Ovary (tissue), 9 donors: ENCODE results near the gene DLAT. TPM values are rescaled to one million over a fixed set of nuclear protein-coding genes. Genes with fewer than 3 reads are reported as not detected.
"Not testable (repeated sequence)": the region's sequence is repeated elsewhere in the genome, so short reads cannot be mapped to it uniquely, and the experiment has no call there.

Experiments used
- DNase-seq, 5 donors: peaks; one replicate each; pipeline ENCODE4 v3.0.0-alpha.2; 2019 to 2020
- H3K27ac ChIP-seq, 2 donors: fragments of 200-600 bp; one replicate each; pipeline versions ENCODE4 v1.5.1 to v1.8.0; 2019 to 2022
- H3K27me3 ChIP-seq: fragments of 200-600 bp; one replicate; pipeline ENCODE4 v1.8.0; 2022
- H3K36me3 ChIP-seq: fragments of 200-600 bp; sonication (generic); one replicate; pipeline ENCODE4 v1.5.1; 2019
- H3K4me1 ChIP-seq: one replicate; pipeline ENCODE4 v1.8.1; 2013; ENCODE audit warnings: mild to moderate bottlenecking, moderate library complexity; ENCODE audit not compliant: insufficient read depth
- H3K4me3 ChIP-seq: fragments of 200-600 bp; sonication (generic); one replicate; pipeline ENCODE4 v1.5.1; 2017
- H3K9me3 ChIP-seq, 2 donors: fragments of 200-600 bp in 1 of 2; sonication (generic) in 1 of 2; one replicate each; pipeline versions ENCODE4 v1.5.1 to v1.8.1; 2013 to 2019; ENCODE audit warnings: mild to moderate bottlenecking in 1 of 2, moderate library complexity in 1 of 2
- CTCF ChIP-seq, 3 donors: fragments of 450-650 bp in 2 of 3; fragments of 200-600 bp in 1 of 3; IDR thresholded peaks; one replicate each; pipeline versions ENCODE4 v1.5.1 to v1.8.0; 2016 to 2022; ENCODE audit warnings: antibody characterized with exemption in 3 of 3, mild to moderate bottlenecking in 1 of 3
- EP300 ChIP-seq: sonication (generic); formaldehyde crosslinking; IDR thresholded peaks from one replicate; pipeline ENCODE4 v1.6.1; 2017; ENCODE audit warnings: antibody characterized with exemption
- POLR2A ChIP-seq: fragments of 450-650 bp; IDR thresholded peaks from one replicate; pipeline ENCODE4 v1.6.1; 2017; ENCODE audit warnings: antibody characterized with exemption, mild to moderate bottlenecking, moderate library complexity
- WGBS, 3 donors: extraction: QIAGEN DNeasy Blood & Tissue Kit in 1 of 3; methylation state at CpG; one replicate each; pipeline versions ENCODE4 v1.1.5 to v1.1.7; 2013 to 2017; 5-methylcytosine and 5-hydroxymethylcytosine counted together
- intact Hi-C, 4 donors: fragments of 100-400 bp; cut with DNase I; formaldehyde crosslinking; loops; one replicate each; pipeline versions ENCODE4 v1.11.0 to v1.15.1; 2022 to 2023
- polyA plus RNA-seq, 2 donors: library from polyadenylated mRNA; stranded (reverse); fragments of 200-250 nt in 1 of 2; fragments of 350-450 nt in 1 of 2; fragmentation: Illumina TruSeq in 1 of 2; extraction: RNeasy Lipid Tissue Mini Kit (QIAGEN cat#74804) in 1 of 2; gene quantifications; one replicate each; pipeline ENCODE4 v1.2.3, GENCODE V29; 2013 to 2014
- total RNA-seq, 7 donors: library from RNA; depleted of rRNA in 2 of 7; stranded (reverse); fragments of >200 nt in 2 of 7; fragmentation: NEBNext Ultra II Directional in 3 of 7; extraction: Animal tissue kit (Norgen Biotek cat#: 25700) in 3 of 7; gene quantifications; one replicate each; pipeline versions ENCODE4 v1.1.0 to v1.2.4, GENCODE V29; 2016 to 2023
- donor health status: DM: no; HTN: no; CAD: no; lungs with moderate emphysema.
- donor health status: DM: no; HTN: no; CAD: no.
- donor health status: Bipolar disorder and iron deficiency.
- donor health status: DM: yes; HTN: yes; CAD: no.
- donor health status: DM: no; HTN: no; CAD: no.
- donor health status: DM: yes; HTN: yes; CAD: no.

DLAT gene
- total and polyA plus RNA-seq, 9 donors, result 10.8 to 27.8 (median 19.9) TPM

- Histone ChIP-seq H3K4me1 (no peaks in the 10 kb centered on the region), H3K27me3 (no peaks in the 10 kb centered on the region), H3K36me3 (no peaks in the 10 kb centered on the region), H3K9me3 (no peaks in the 10 kb centered on the region), H3K4me3 (no peak overlapping the region), H3K27ac (no peak overlapping the region)
- no peak for TF ChIP-seq POLR2A
- no peak for TF ChIP-seq CTCF (IDR thresholded peaks at IDR 0.05)
- no peak for TF ChIP-seq EP300
- intact Hi-C loops, result loop anchor here in 1 of 4 donors (10.0 kb wide), 1 partner anchor 88 kb away; the partner anchor contains the start of gene DIXDC1
- WGBS, 3 donors, result 80 to 82% (median 82%) methylated on average over 3 of the region's 3 CpGs
- no peak for DNase-seq
Observed at GRCh38 chr11:112023104-112023503, 2.1 kb upstream of the DLAT start.

GRCh38 chr11:112024178-112024772 lies 933 bp upstream of the DLAT start:
- DNase-seq, result no peak
- intact Hi-C loops, result loop anchor here in 1 of 4 donors (10.0 kb wide), 1 partner anchor 89 kb away; the partner anchor contains the start of gene DIXDC1
- Histone ChIP-seq H3K4me1 (no peaks in the 10 kb centered on the region), H3K9me3 (no peaks in the 10 kb centered on the region), H3K36me3 (no peaks in the 10 kb centered on the region), H3K27ac (peak overlapping the region; percentile 89), H3K4me3 (peak overlapping the region; percentile 70), H3K27me3 (no peaks in the 10 kb centered on the region)
- TF ChIP-seq CTCF (IDR thresholded peaks at IDR 0.05) (no peak), POLR2A (no peak), EP300 (no peak)
- 14 to 19% (median 17%) methylated on average over 10 of the region's 10 CpGs for WGBS, 3 donors

- H3K27me3 ChIP-seq, result no peaks in the 10 kb centered on the region
- H3K4me3 ChIP-seq, result peak overlapping the region; percentile 70
- TF ChIP-seq CTCF (IDR thresholded peaks at IDR 0.05) (no peak), POLR2A (no peak), EP300 (no peak)
- H3K9me3 ChIP-seq, result no peaks in the 10 kb centered on the region
- intact Hi-C loops, result loop anchor here in 1 of 4 donors (10.0 kb wide), 1 partner anchor 91 kb away; the partner anchor contains the start of gene DIXDC1
- H3K27ac ChIP-seq, result peak overlapping the region; percentile 89
- no peaks in the 10 kb centered on the region for H3K4me1 ChIP-seq
- H3K36me3 ChIP-seq, result no peaks in the 10 kb centered on the region
- no peak for DNase-seq
- 0% methylated on average over 8 of the region's 8 CpGs for WGBS, 3 donors
Observed at GRCh38 chr11:112025707-112026106, 499 bp downstream of the DLAT start.

GRCh38 chr11:112026784-112027410 lies 1.7 kb downstream of the DLAT start:
- WGBS, 3 donors, result 91 to 95% (median 91%) methylated on average over 18 to 38 of the region's 49 CpGs
- not testable (repeated sequence) for H3K4me1 ChIP-seq, DNase-seq

GRCh38 chr11:112029460-112029859 lies 4.3 kb downstream of the DLAT start:
- H3K27me3 ChIP-seq, result no peaks in the 10 kb centered on the region
- 93 to 97% (median 95%) methylated on average over 2 of the region's 2 CpGs for WGBS, 3 donors

More at GRCh38 chr11:112026784-112027410, 1.7 kb downstream of the DLAT start:
- H3K27me3 ChIP-seq, H3K9me3 ChIP-seq, H3K27ac ChIP-seq, H3K4me3 ChIP-seq, H3K36me3 ChIP-seq: not testable (repeated sequence)
- intact Hi-C loops, result loop anchor here in 1 of 4 donors (10.0 kb wide), 1 partner anchor 92 kb away; the partner anchor contains the start of gene DIXDC1

More at GRCh38 chr11:112029460-112029859, 4.3 kb downstream of the DLAT start:
- no peak overlapping the region for H3K27ac ChIP-seq
- DNase-seq, result no peak
- H3K4me3 ChIP-seq, result no peak overlapping the region
- TF ChIP-seq POLR2A (no peak), CTCF (IDR thresholded peaks at IDR 0.05) (no peak), EP300 (no peak)
- intact Hi-C loops, result loop anchor here in 1 of 4 donors (10.0 kb wide), 1 partner anchor 95 kb away; the partner anchor contains the start of gene DIXDC1
- no peaks in the 10 kb centered on the region for H3K36me3 ChIP-seq
- H3K4me1 ChIP-seq, result no peaks in the 10 kb centered on the region
- no peaks in the 10 kb centered on the region for H3K9me3 ChIP-seq
